Femur (tissue), 1 donor: ENCODE results near the gene RB1.
"Not testable (repeated sequence)": the region's sequence is repeated elsewhere in the genome, so short reads cannot be mapped to it uniquely, and the experiment has no call there.

Source experiments
- DNase-seq: peaks from one replicate; pipeline ENCODE4 v3.0.0-alpha.2; 2017

The RB1 gene

DNA sequence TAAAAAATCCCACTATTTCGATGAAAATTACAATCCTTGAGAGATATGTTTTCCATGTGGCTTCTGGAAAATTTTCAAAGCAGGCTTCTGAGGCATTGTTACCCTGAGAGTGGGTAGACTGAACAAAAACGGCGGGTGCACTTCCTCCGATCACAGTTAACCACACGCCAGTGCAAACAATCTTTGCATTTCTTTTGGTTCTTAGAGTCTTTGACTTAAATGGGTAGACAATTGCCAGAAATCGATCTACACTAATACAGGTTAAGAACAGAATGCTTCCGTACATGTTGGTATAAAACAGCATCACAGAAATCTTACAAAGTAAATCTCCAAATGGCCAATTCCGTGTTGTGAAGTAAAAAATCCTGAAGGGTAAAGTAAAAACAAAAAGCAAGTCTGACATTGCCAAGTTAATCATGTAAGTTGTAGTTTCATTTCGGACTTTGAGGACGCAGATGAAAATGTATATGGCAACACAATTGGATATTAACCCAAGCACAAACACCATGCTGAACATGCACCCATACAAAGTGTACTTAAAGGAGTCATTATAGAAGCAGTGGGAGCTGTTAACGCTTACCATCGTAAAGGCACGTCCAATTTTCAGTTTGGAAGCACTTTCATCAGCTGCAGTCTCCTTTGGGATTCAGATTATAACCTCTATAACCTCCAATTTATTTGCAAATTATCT is 108.4 kb downstream of the RB1 start:
- no peak for DNase-seq

DNA sequence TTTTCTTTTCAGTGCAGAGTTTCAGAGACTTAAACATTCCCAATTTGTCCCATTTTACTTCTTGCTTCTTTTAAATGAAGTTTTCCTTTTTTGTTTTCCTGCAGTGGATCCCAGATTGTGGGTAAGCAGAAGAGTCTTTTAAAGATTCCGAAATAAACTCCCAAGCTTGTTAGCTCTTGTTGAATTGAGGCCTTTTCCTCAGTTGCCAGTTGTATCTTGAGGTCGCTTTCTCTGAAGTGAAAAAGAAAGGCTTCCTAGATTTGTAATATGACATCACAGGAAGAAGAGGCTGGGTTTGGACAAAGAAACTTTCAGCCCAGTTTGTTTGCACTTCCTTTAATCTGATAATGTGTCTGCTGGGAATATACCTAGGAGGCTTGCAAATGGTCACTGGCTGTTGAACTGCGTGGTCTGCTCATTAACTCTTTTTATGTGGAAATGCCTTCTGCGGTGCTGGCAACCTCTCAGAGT is 109.4 kb downstream of the RB1 start, which contains the start of gene LPAR6:
Gene LPAR6 (minus strand): TSS at position 233 of the 471 bp plus-strand sequence. CDS start 690 bp downstream, outside the sequence.
- peak; percentile 33 for DNase-seq

GRCh38 chr13:48414501-48414900 is 111.0 kb downstream of the RB1 start:
- no peak for DNase-seq

DNA sequence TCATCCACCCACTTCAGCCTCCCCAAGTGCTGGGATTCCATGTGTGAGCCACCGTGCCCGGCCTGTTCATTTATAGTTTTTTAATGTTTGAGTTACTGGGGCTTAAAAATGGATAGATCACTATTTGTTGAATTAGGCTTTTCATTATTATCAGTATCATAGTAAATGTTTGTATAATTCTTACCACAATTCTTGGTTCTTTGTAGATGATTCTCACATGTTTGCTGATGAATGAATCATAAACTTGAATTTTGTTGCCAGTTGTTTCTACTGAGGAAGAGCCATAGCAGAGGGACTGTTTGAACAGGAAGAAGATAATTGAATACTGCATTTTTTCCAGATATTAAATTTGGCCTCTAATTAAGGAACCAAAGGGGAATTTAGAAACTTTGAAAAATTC is 112.0 kb downstream of the RB1 start:
- no peak for DNase-seq

GRCh38 chr13:48422003-48422402 is 118.5 kb downstream of the RB1 start:
- DNase-seq, result not testable (repeated sequence)

- no peak for DNase-seq
Observed at GRCh38 chr13:48424212-48424611, 120.7 kb downstream of the RB1 start.

- DNase-seq, result no peak
Observed at GRCh38 chr13:48426052-48426451, 122.5 kb downstream of the RB1 start.

GRCh38 chr13:48426755-48427298 is 123.3 kb downstream of the RB1 start:
- not testable (repeated sequence) for DNase-seq

DNA sequence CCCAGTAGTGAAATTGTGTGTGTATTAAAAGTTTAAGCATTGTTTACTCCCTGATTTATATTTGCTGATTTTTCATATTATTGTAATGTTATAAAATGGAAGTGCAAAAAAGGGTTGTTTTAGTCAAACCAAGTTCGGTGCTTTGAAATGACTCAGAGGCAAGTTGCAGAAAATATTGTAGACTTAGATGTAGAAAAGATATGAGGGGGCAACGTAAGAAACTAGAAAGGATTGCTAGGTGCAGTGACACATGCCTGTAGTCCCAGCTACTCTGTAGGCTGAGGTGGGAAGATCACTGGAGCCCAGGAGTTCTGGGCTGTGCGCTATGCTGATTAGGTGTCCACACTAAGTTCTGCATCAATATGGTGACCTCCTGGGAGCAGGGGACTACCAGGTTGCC is 125.5 kb downstream of the RB1 start:
- no peak for DNase-seq

DNA sequence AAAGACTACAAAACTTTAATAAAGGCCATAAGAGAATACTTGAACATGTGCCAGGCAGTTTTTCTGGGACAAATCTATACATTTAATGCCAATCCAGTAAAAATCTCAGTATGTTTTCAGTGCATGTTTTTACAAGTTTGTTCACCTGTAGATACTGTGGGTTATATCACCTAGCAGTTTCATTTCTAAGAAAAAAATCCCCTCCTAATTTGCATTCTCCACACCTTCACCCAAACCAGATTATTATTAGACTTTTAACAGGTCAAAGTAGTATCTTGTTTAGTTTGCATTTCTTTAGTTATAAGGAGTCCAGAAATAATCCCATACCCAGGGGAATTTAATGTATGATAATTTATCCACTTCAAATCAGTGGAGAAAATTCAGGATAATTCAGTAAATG is 126.3 kb downstream of the RB1 start:
- no peak for DNase-seq

DNA sequence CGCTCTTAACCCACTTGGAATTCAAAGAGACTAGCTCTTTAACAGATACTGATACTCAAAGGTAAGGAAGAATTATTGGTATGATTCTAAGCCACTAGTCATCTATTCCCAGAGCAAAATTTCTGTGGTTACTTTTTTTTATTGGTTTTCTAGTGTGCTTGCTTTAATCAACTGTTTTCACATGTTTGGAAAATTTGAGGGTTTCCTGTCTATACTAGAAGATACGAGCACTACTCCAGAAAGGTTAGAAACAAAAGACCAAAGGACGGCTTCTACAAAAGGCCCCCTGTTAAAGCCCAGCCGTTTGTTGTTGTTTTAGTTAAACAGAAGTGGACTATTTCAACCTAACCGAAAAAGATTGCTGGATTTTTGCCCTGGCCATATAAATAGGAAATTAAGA is 127.9 kb downstream of the RB1 start:
- no peak for DNase-seq

DNA sequence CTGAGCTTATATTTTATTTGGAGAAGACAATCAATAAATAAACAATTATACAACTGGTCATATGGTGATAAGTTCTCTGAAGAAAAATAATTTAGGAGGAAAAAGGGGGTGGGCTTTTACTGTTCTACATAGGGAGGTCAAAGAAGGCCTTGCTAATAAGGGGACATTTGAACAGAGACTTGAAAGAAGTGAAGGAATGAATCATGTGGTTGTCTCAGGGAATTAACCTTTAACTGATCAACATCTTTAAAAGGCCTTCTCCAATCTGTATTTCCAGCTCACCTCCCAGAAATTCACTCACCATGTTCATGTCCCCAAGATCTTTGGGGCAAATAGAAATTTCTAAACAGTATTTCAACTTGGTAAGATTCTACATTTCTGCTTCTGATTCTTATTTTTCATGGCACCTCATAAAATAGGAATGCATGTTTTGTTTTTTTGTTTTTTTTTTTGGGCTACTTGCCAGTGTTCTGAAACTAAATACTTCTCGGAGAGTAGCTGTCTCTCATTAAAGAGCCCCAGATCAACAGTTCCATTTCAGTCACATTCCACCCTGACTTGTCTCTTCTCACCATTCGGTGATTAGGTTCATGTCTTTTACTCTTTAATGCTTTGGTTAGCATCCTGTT is 128.6 kb downstream of the RB1 start:
- DNase-seq, result no peak

DNA sequence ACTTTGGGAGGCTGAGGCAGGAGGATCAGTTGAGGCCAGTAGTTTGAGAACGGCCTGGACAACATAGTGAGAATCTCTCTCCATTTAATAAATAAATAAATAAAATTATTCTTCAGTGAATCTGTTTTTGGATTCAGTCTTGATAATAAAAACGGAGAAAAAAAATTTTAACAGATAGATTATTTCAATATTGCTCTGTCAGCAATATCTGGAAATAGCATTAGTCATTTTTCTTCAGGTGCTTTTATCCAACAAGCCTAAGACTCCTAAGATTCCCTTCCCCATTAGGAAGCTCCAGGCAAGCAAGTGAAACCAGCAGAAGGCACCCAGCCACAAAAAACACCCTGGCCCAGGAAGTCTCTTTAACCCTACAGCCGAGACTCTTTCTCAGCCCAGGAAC is 130.6 kb downstream of the RB1 start:
- DNase-seq, result no peak

GRCh38 chr13:48436661-48437288 is 133.2 kb downstream of the RB1 start:
- no peak for DNase-seq

- DNase-seq, result peak; percentile 59
Observed at GRCh38 chr13:48437371-48437770, 133.8 kb downstream of the RB1 start.

DNA sequence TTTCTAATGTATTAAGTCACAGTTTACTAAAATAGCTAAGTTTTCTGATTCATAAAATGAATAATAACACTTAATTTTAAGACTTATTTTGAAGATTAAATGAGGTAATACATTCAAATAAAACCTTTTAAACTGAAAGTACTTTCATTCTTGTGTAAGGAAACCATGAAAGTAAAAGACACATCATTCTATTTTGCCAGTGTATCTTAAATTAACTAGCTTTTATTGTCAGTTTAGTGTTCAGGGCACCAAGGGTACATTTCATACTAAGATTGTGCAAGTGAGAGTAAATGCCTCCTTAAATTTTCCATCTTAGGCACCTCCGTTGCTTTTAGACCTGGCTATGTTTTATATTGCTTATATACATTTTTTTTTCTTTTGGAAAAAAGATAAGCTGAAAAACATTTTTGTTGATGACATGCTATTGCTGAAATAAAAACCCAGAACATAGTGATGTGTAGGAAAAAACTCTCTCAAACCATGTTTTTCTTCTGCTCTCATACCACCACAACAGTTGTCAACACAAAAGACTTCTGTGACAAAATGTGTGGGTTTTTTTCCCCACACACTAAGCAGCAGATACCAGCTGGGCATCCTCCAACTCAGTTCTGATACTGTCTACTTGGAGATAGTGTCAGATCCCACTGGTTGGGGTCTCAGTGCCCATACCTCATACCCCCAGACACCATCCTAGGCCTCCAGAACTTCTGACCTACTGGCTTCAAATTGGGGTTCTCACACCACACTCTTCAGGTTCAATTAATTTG is 140.1 kb downstream of the RB1 start:
- DNase-seq, result no peak

DNA sequence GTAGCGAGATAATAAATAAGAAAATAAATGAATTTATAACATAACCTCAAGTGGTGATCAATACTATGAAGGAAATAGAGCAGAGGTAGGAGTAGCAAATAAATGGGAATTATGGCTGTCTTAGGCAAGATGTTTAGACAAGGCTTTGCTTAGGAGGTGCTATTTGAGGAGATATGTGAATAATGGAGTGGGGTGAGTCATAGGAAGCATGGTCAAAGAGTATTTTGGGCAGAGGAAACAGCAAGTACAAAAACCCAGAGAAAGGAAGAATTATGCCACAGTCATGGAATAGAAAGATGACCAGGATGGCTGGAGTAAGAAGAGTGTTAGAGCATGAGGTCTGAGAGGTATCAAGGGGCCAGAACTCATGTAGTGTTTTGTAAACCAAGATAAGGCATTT is 142.9 kb downstream of the RB1 start:
- no peak for DNase-seq

GRCh38 chr13:48448285-48448958 is 144.9 kb downstream of the RB1 start:
- no peak for DNase-seq

- no peak for DNase-seq
Observed at GRCh38 chr13:48448959-48449614, 145.5 kb downstream of the RB1 start.

DNA sequence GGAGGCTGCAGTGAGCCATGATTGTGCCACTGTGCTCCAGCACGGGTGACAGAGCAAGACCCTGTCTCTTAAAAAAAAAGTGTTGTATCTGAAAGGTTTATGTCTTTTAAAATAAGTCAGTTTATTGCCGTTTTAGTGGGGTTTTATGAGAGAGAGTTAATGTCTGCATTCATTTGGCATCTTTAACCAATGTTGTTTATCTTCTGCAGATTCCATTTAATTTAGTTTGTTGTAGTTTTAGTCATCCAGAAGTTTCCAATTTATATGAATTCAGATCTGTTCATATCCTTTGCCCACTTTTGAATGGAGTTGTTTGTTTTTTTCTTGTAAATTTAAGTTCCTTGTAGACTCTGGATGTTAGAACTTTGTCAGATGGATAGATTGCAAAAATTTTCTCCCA is 146.1 kb downstream of the RB1 start:
- DNase-seq, result no peak

- not testable (repeated sequence) for DNase-seq
Observed at GRCh38 chr13:48451196-48451595, 147.6 kb downstream of the RB1 start.

GRCh38 chr13:48456546-48456945 is 153.0 kb downstream of the RB1 start:
- no peak for DNase-seq
